ENCODE measurements around the gene KCNAB1.

GRCh38 chr3:156400735-156401134 is 280.4 kb downstream of the KCNAB1 start:
- TF ChIP-seq CTCF (IDR thresholded peaks at IDR 0.05) (no peak), POLR2A (IDR thresholded peaks at IDR 0.05) (no peak)

Data from lower leg skin (tissue), 3 donors.